HEK293 (cell line): Measurements from ENCODE around the gene ODF2.

Experiments used
- ZFP3 ChIP-seq: fragments of 450-650 bp; formaldehyde crosslinking; IDR thresholded peaks from 2 replicates; pipeline ENCODE4 v1.5.1; 2016; ENCODE audit warnings: low read depth, missing biosample characterization, missing genetic modification characterization
- ZNF184 ChIP-seq: fragments of 450-650 bp; IDR thresholded peaks from 2 replicates; pipeline ENCODE4 v1.5.1; 2018; ENCODE audit warnings: missing biosample characterization, mild to moderate bottlenecking, missing genetic modification characterization
- ZNF518A ChIP-seq: fragments of 450-650 bp; formaldehyde crosslinking; conservative IDR thresholded peaks from 2 replicates; pipeline ENCODE4 v1.5.1; 2016; ENCODE audit warnings: low read depth, missing biosample characterization, missing genetic modification characterization
- ZNF561 ChIP-seq: fragments of 450-650 bp; IDR thresholded peaks from 2 replicates; pipeline ENCODE4 v1.5.1; 2018; ENCODE audit warnings: missing biosample characterization, missing genetic modification characterization, borderline replicate concordance

GRCh38 chr9:128422783-128423150 is 33.0 kb upstream of the ODF2 start:
- TF ChIP-seq ZNF518A (tag by site-specific recombination) (no peak), ZNF561 (tag by site-specific recombination) (no peak), ZNF184 (tag by site-specific recombination) (no peak), ZFP3 (tag by site-specific recombination) (no peak)
